GM12878 (cell line): ENCODE measurements around the gene CA11. TPM values are rescaled to one million over a fixed set of nuclear protein-coding genes. Genes with fewer than 3 reads are reported as not detected.

Experiments used
- ATAC-seq: fragments of 200-7000 bp; cut with Tn5 transposase; 3 replicates; pipeline ENCODE4 v1.9.1; 2020; ENCODE audit warnings: mild to moderate bottlenecking, moderate library complexity
- BruUV-seq: library from RNA; stranded (reverse); fragments of 400-500 nt; replicated peaks from 2 replicates; lab custom pipeline; 2021; lab: Mats Ljungman, UMichigan
- CTCF ChIA-PET: fragments of 300-600 bp; sonication (Branson Sonifier 250); formaldehyde crosslinking; extraction: SDS; loops from one replicate; lab custom pipeline; 2021; ENCODE audit warnings: inconsistent platforms; lab: Yijun Ruan, JAX
- POLR2A ChIA-PET: fragments of 350-600 bp; formaldehyde crosslinking; extraction: SDS; loops from one replicate; lab custom pipeline; 2021; ENCODE audit warnings: inconsistent platforms; lab: Charles Lee
- RAD21 ChIA-PET: fragments of 300-600 bp; sonication (Branson Sonifier 250); formaldehyde crosslinking; loops from one replicate; lab custom pipeline; 2023; ENCODE audit warnings: antibody characterized with exemption; ENCODE audit not compliant: unreplicated experiment; lab: Charles Lee
- SMC1A ChIA-PET: fragments of 300-600 bp; sonication (Branson Sonifier 250); formaldehyde crosslinking; loops from one replicate; lab custom pipeline; 2023; ENCODE audit not compliant: unreplicated experiment, uncharacterized antibody; lab: Charles Lee
- DNase-seq: peaks from one replicate; pipeline ENCODE4 v3.0.0-alpha.2; 2011; ENCODE audit warnings: low read depth, low spot score
- FAIRE-seq: peaks from 3 replicates; lab custom pipeline; 2011; peaks lifted over from hg19 to GRCh38; lab: Jason Lieb, UNC
- H2AFZ ChIP-seq: 2 replicates; pipeline ENCODE4 v1.6.0; 2011; ENCODE audit warnings: low read depth, low read length, control low read depth; ENCODE audit not compliant: control insufficient read depth
- H3K27ac ChIP-seq: 2 replicates; pipeline ENCODE4 v1.5.1; 2011; ENCODE audit warnings: control low read depth; ENCODE audit not compliant: control insufficient read depth, insufficient read depth
- H3K27me3 ChIP-seq, 2 experiments: replicated peaks in 1 of 2; 2 replicates each; pipeline versions ENCODE4 v1.6.0 to v1.6.1; 2011; ENCODE audit warnings: low read length in 1 of 2; ENCODE audit not compliant: control insufficient read depth in 2 of 2, insufficient read depth in 2 of 2
- H3K36me3 ChIP-seq, 2 experiments: 2 replicates each; pipeline ENCODE4 v1.5.1; 2011; ENCODE audit warnings: low read length in 1 of 2; ENCODE audit not compliant: control insufficient read depth in 2 of 2, insufficient read depth in 2 of 2
- H3K4me1 ChIP-seq: 2 replicates; pipeline ENCODE4 v1.6.1; 2011; ENCODE audit warnings: mild to moderate bottlenecking, low read length, moderate library complexity, mixed read lengths; ENCODE audit not compliant: control insufficient read depth, insufficient read depth
- H3K4me2 ChIP-seq: 2 replicates; pipeline ENCODE4 v1.6.0; 2011; ENCODE audit warnings: control low read depth; ENCODE audit not compliant: control insufficient read depth, insufficient read depth
- H3K4me3 ChIP-seq: fragments of 200-600 bp; sonication (generic); 2 replicates; pipeline ENCODE4 v1.5.1; 2016
- H3K79me2 ChIP-seq: 2 replicates; pipeline ENCODE4 v1.6.0; 2011; ENCODE audit warnings: low read length; ENCODE audit not compliant: control insufficient read depth, insufficient read depth
- H3K9ac ChIP-seq: 2 replicates; pipeline ENCODE4 v1.8.0; 2011; ENCODE audit warnings: low read length, control low read depth, mixed read lengths; ENCODE audit not compliant: control insufficient read depth, insufficient read depth
- H3K9me3 ChIP-seq: replicated peaks from 3 replicates; pipeline ENCODE4 v1.5.1; 2011; ENCODE audit warnings: mild to moderate bottlenecking, low read length; ENCODE audit not compliant: control insufficient read depth, insufficient read depth
- H4K20me1 ChIP-seq: 2 replicates; pipeline ENCODE4 v1.6.0; 2011; ENCODE audit not compliant: control insufficient read depth, insufficient read depth
- ASH2L ChIP-seq: fragments of 300-600, 200-600 bp; sonication (generic); IDR thresholded peaks from 2 replicates; pipeline ENCODE4 v1.6.1; 2017; ENCODE audit warnings: low read depth, mild to moderate bottlenecking, borderline replicate concordance
- EGR1 ChIP-seq, 2 experiments: IDR thresholded peaks; 1 replicate in 1 of 2; 2 replicates in 1 of 2; pipeline ENCODE4 v1.6.1; 2011 to 2012; ENCODE audit warnings: low read depth in 2 of 2, low read length in 2 of 2, borderline replicate concordance in 1 of 2, mild to moderate bottlenecking in 1 of 2, moderate library complexity in 1 of 2
- SREBF2 ChIP-seq: IDR thresholded peaks from 2 replicates; pipeline ENCODE4 v1.6.1; 2012; ENCODE audit warnings: mild to moderate bottlenecking, low read length
- STAT1 ChIP-seq: fragments of 450-650 bp; conservative IDR thresholded peaks from 2 replicates; pipeline ENCODE4 v1.6.1; 2014; ENCODE audit warnings: antibody characterized with exemption, mild to moderate bottlenecking
- SUZ12 ChIP-seq: fragments of 200-600 bp; sonication (generic); IDR thresholded peaks from one replicate; pipeline ENCODE4 v1.6.1; 2018; ENCODE audit warnings: antibody characterized with exemption, mild to moderate bottlenecking; ENCODE audit not compliant: unreplicated experiment
- TCF3 ChIP-seq: IDR thresholded peaks from 2 replicates; pipeline ENCODE4 v1.6.1; 2012; ENCODE audit warnings: low read depth, mild to moderate bottlenecking, low read length, borderline replicate concordance; ENCODE audit not compliant: insufficient read depth
- ZNF592 ChIP-seq: fragments of 450-650 bp; IDR thresholded peaks from 2 replicates; pipeline ENCODE4 v1.6.1; 2017; ENCODE audit warnings: mild to moderate bottlenecking, moderate library complexity
- WGBS: methylation state at CpG from one replicate; pipeline ENCODE4 v1.1.6; 2016; ENCODE audit warnings: low lambda C conversion rate; ENCODE audit not compliant: insufficient replicate concordance, insufficient coverage; ENCODE audit errors: missing lambda C conversion rate; 5-methylcytosine and 5-hydroxymethylcytosine counted together
- in situ Hi-C: fragments of 300-500 bp; cut with MboI; formaldehyde crosslinking; loops from 9 replicates; pipeline ENCODE4 v1.14.3; 2018; ENCODE audit warnings: mixed read lengths
- intact Hi-C: fragments of 100-400 bp; cut with micrococcal nuclease; formaldehyde crosslinking; loops from one replicate; pipeline ENCODE4 v1.14.2; 2022; ENCODE audit not compliant: unreplicated experiment
- polyA plus RNA-seq, 11 experiments: library from polyadenylated mRNA; depleted of rRNA in 4 of 11; unstranded in 6 of 11; stranded (reverse) in 5 of 11; fragments of >200 nt; fragmentation: Nextera tagmentation in 4 of 11; fragmentation: Illumina TruSeq in 1 of 11; extraction: Ambion mirVana in 4 of 11; extraction: Trizol in 1 of 11; gene quantifications; 1 replicate in 1 of 11; 2 replicates in 10 of 11; pipeline versions ENCODE4 v1.2.1 to v1.2.3, GENCODE V29; 2011 to 2016; ENCODE audit warnings: inconsistent platforms in 2 of 11, missing spikeins in 2 of 11, low read depth in 1 of 11
- total RNA-seq, 4 experiments: library from RNA; depleted of rRNA in 3 of 4; stranded (reverse); fragments of >200 nt in 3 of 4; fragmentation: Illumina TruSeq in 1 of 4; extraction: Trizol in 1 of 4; gene quantifications; 2 replicates each; pipeline versions ENCODE4 v1.2.1 to v1.2.3, GENCODE V29; 2013 to 2021

CA11 gene
- total and polyA plus RNA-seq, 10 of the 15 experiments (the other 5 are each of a cell fraction or from before 2014, with no cell fraction given), result 1.7 to 7.5 (median 2.4) TPM

GRCh38 chr19:48598996-48599700 lies 46.8 kb downstream of the CA11 start:
- Histone ChIP-seq H3K27ac (no peak overlapping the region), H3K27me3 (no peaks in the 10 kb centered on the region), H3K4me2 (no peak overlapping the region), H3K9me3 (no peaks in the 10 kb centered on the region), H3K79me2 (no peaks in the 10 kb centered on the region; the same call in 1 of the 2 replicates), H3K4me1 (peaks cover 6% of the 10 kb centered on the region; the same call in 1 of the 2 replicates), H3K9ac (no peak overlapping the region), H2AFZ (no peak overlapping the region), H4K20me1 (no peaks in the 10 kb centered on the region), H3K4me3 (no peak overlapping the region), H3K36me3 (no peaks in the 10 kb centered on the region)
- in situ Hi-C loops (no loop called here), intact Hi-C loops (no loop called here)
- ChIA-PET RAD21 (no interaction called here), CTCF (no interaction called here), POLR2A (no interaction called here), SMC1A (no interaction called here)
- FAIRE-seq, result no peak
- no TSS peak for BruUV-seq
- ATAC-seq, result no peak
- 57% methylated on average over 29 of the region's 30 CpGs for WGBS
- TF ChIP-seq SUZ12, result no peak
- no peak for TF ChIP-seq SREBF2
- TF ChIP-seq ASH2L, result no peak
- no peak for TF ChIP-seq TCF3
- no peak for TF ChIP-seq STAT1
- no peak for TF ChIP-seq ZNF592
- TF ChIP-seq EGR1 (IDR thresholded peaks at IDR 0.05; ENCODE audit: borderline replicate concordance in 1 of 2, low read depth in 2 of 2, low read length in 2 of 2), result no peak
- DNase-seq, result no peak
